HTR-8/SVneo (cell line): ENCODE data around the gene LCMT2.

Experiments
- DNase-seq: peaks from one replicate; pipeline ENCODE4 v3.0.0; 2011; ENCODE audit warnings: low spot score, mixed read lengths; ENCODE audit not compliant: insufficient read length
- FAIRE-seq: peaks from 2 replicates; lab custom pipeline; 2011; peaks lifted over from hg19 to GRCh38; lab: Jason Lieb, UNC

Gene LCMT2

DNA sequence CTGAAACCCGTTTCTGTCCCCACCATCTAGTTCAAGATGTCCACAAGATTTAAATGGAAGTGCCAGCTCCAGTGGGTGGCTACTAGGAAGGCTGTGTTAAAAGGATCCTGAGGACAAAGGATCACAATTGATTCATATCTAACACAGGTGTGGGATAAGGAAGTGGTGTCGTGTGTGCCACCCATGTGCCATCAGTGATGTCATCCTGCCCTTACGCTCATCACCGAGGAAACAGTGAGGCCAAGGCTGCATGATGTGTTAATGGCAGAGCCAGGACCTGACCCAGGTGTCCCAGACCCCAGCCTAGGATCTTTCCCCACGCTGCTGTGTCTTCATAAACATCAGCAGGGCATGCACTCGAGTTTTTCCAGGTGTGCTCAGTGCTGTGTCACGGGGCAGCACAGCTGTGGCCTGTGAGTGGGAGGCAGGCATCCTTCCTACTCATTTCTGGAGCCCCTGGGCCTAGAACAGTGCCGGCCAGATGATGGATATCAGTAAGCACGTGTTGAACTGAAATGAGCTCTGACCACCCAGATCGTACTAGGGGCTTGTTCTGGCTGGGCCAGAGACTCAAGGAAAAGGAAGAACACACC, 53.0 kb downstream of the LCMT2 start:
- DNase-seq (no peak), FAIRE-seq (no peak)

DNA sequence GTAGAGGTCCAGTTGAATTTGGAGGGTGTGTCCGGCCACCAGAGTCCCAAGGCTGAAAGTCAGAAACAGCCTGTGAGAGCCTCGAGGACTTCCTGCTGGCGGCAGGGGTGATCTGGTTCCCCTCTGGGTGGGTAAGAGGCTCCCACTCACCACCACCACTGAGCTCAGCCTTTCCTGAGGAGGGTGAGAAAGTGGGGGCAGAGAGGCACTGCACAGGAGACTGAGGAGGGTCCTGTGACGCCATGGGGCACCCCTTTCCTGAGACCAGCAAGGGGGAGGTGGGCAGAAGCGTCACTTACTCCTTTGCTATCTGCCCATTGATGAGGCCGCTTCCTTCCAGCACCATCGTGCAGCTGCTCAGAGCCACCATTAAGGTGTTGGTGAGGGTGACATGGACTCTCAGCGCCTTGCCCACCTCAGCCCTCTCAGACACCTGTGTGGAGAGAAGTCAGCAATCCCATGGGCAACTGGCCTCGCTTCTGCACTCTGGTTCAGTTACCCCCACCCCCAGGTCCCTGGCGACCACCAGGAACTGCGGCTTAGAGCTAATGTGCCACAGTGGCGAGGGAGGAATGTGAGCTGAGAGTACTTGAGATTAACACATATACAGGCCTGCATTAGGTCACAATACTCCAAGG, 53.7 kb downstream of the LCMT2 start:
- FAIRE-seq (no peak), DNase-seq (no peak)

DNA sequence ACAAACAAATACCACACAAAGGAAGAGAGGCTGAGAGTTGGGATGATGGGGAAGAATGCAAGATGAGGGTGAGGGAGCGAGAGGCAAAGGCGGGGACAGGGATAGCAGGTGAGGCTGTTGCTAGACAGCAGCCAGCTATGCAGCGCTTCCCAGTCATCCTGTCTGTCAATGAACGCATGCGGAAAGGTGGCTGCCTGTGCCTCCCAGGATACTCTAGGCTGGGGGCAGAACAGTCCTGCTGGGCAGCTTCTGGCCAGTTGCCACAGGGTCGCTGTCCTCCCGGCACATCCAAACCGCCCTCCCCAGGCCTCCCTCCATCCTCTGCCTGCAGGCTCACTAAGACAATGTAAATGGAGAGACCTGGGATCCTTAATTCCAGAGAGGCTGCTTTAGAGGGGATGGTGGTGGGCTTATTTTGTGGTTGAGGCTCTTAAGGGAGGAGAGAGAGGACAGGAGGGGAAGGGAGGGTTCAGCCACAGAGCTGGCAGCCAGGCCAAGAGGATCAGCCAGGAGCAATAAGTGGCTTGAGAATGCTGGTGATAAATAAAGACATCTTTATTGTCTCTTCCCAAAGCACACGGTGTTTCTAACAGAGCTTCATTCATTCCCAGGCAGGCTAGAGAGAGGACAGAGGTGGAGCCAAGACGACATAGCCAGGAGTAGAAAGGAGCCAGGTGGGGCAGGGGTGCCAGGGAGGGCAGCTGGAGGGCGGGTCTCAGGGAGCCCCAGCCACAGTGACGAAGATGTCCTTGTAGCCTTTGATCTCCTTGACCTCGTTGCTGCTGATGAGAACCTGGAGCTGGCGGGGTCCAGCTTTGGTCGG, 54.4 kb downstream of the LCMT2 start:
- FAIRE-seq (no peak), DNase-seq (no peak)

DNA sequence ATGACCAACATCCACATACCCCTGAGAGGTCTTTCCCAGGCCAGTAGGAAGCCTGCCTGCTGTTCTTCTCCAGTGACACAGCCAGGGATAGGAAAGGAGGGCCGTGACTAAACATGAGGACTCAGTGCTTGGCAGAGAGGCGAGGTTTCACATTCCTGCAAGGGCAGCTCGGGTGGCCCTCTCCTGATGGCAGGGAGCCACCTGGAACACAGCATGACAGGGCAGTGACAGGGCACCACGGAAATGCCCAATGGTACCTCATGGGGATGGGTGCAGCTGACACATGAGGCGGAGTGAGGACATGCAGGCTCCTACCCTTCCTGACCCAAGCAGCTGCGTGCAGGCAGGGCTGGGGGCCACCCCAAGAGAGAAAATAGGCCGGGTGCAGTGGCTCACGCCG, 56.2 kb downstream of the LCMT2 start:
- no peak for DNase-seq
- no peak for FAIRE-seq
